K562 (cell line): Measurements from ENCODE around the gene NDUFS6. TPM values are rescaled to one million over a fixed set of nuclear protein-coding genes. Genes with fewer than 3 reads are reported as not detected.

Source experiments
- CREM ChIP-seq: IDR thresholded peaks from 2 replicates; pipeline ENCODE4 v1.6.1; 2014; ENCODE audit warnings: antibody characterized with exemption, low read depth
- CTCF ChIP-seq, 3 experiments: IDR thresholded peaks in 2 of 3; conservative IDR thresholded peaks in 1 of 3; 2 replicates each; pipeline ENCODE4 v1.5.1; 2011 to 2012; ENCODE audit warnings: low read length in 3 of 3, mild to moderate bottlenecking in 3 of 3, control low read depth in 2 of 3, improper control_type of control experiment in 1 of 3, inconsistent platforms in 1 of 3, low read depth in 1 of 3, mixed read lengths in 1 of 3, moderate library complexity in 1 of 3; ENCODE audit not compliant: insufficient read depth in 2 of 3
- E2F4 ChIP-seq: sonication (generic); formaldehyde crosslinking; IDR thresholded peaks from 2 replicates; pipeline ENCODE4 v1.8.0; 2022; ENCODE audit warnings: mild to moderate bottlenecking, low read depth, missing genetic modification reagents
- ELK1 ChIP-seq: sonication (generic); formaldehyde crosslinking; IDR thresholded peaks from 2 replicates; pipeline ENCODE4 v1.8.1; 2022; ENCODE audit warnings: missing genetic modification reagents
- HNRNPUL1 ChIP-seq: fragments of 200-400 bp; formaldehyde crosslinking; IDR thresholded peaks from 2 replicates; pipeline ENCODE4 v1.6.1; 2017; ENCODE audit warnings: low read length
- IFI16 ChIP-seq: fragments of 250-450 bp; sonication (Bioruptor Pico); IDR thresholded peaks from 2 replicates; pipeline ENCODE4 v2.1.2; 2022; ENCODE audit warnings: mild to moderate bottlenecking, inconsistent platforms
- SMAD2 ChIP-seq: fragments of 150-350 bp; IDR thresholded peaks from 2 replicates; pipeline ENCODE4 v1.6.1; 2014; ENCODE audit warnings: low read depth, mild to moderate bottlenecking, low read length
- ZBTB33 ChIP-seq: sonication (generic); formaldehyde crosslinking; IDR thresholded peaks from 2 replicates; pipeline ENCODE4 v1.8.1; 2023; ENCODE audit warnings: mild to moderate bottlenecking, missing genetic modification reagents
- ZNF197 ChIP-seq: fragments of 200-800 bp; sonication (Bioruptor generic); IDR thresholded peaks from 2 replicates; pipeline ENCODE4 v1.6.1; 2016; ENCODE audit warnings: low read depth, missing genetic modification characterization, missing compliant biosample characterization
- polyA plus RNA-seq, 8 experiments: library from polyadenylated mRNA; depleted of rRNA in 4 of 8; stranded (reverse) in 5 of 8; unstranded in 3 of 8; fragments of >200 nt; fragmentation: Nextera tagmentation in 2 of 8; fragmentation: Illumina TruSeq in 1 of 8; extraction: Ambion mirVana in 2 of 8; extraction: Trizol in 1 of 8; gene quantifications; 2 replicates each; pipeline versions ENCODE4 v1.2.1 to v1.2.3, GENCODE V29; 2011 to 2014; ENCODE audit warnings: inconsistent platforms in 1 of 8, missing spikeins in 1 of 8
- total RNA-seq, 7 experiments: library from RNA; depleted of rRNA in 6 of 7; stranded (reverse); fragments of >200 nt in 6 of 7; fragmentation: Illumina TruSeq in 2 of 7; extraction: Trizol in 2 of 7; gene quantifications; 2 replicates each; pipeline versions ENCODE4 v1.2.1 to v1.2.3, GENCODE V29; 2011 to 2021; ENCODE audit warnings: low replicate concordance in 1 of 7

Gene NDUFS6
- total and polyA plus RNA-seq, 9 of the 15 experiments (the other 6 are each of a cell fraction or from before 2014, with no cell fraction given) = 36.1 to 291 (median 77.0) TPM

- TF ChIP-seq ELK1 (CRISPR knock-in tag) = no peak
- no peak for TF ChIP-seq ZNF197 (CRISPR knock-in tag)
- TF ChIP-seq IFI16 (CRISPR knock-in tag) = no peak
- TF ChIP-seq E2F4 = no peak
- no peak for TF ChIP-seq HNRNPUL1
- no peak for TF ChIP-seq ZBTB33 (CRISPR knock-in tag)
- no peak for TF ChIP-seq CTCF (IDR thresholded peaks at IDR 0.05 in 2 of 3, conservative IDR thresholded peaks at IDR 0.05 in 1 of 3; ENCODE audit: insufficient read depth in 2 of 3, low read depth in 1 of 3, low read length in 3 of 3)
- TF ChIP-seq CREM = no peak
- no peak for TF ChIP-seq SMAD2
These were observed 43.7 kb upstream of the NDUFS6 start (continued) for GRCh38 chr5:1757511-1757910.
